Gastrocnemius medialis (tissue), 4 donors: ENCODE results near the gene KLHL30. TPM values are rescaled to one million over a fixed set of nuclear protein-coding genes. Genes with fewer than 3 reads are reported as not detected.

Experiments
- ATAC-seq, 2 donors: fragments of 150-250 bp; one replicate each; pipeline ENCODE4 v1.9.1; 2016
- DNase-seq, 2 donors: peaks; one replicate each; pipeline ENCODE4 v3.0.0-alpha.2; 2019
- H3K27ac ChIP-seq, 4 donors: fragments of 200-600 bp; sonication (generic); 1 replicate in 1 of 4; 2 replicates in 3 of 4; pipeline ENCODE4 v1.5.1; 2016 to 2018; ENCODE audit warnings: mild to moderate bottlenecking in 2 of 4, moderate library complexity in 1 of 4
- H3K27me3 ChIP-seq, 3 donors: fragments of 200-600 bp; sonication (generic) in 2 of 3; 1 replicate in 1 of 3; 2 replicates in 2 of 3; pipeline versions ENCODE4 v1.5.1 to v1.6.0; 2016 to 2019; ENCODE audit warnings: mild to moderate bottlenecking in 1 of 3, moderate library complexity in 1 of 3
- H3K36me3 ChIP-seq, 2 donors: fragments of 200-600 bp; sonication (generic) in 1 of 2; one replicate each; pipeline ENCODE4 v1.5.1; 2017 to 2018
- H3K4me1 ChIP-seq, 2 donors: fragments of 200-600 bp; sonication (generic) in 1 of 2; one replicate each; pipeline ENCODE4 v1.5.1; 2016 to 2017; ENCODE audit warnings: mild to moderate bottlenecking in 2 of 2
- H3K4me3 ChIP-seq, 4 donors: fragments of 200-600 bp; sonication (generic) in 3 of 4; 1 replicate in 1 of 4; 2 replicates in 3 of 4; pipeline ENCODE4 v1.5.1; 2016 to 2019; ENCODE audit warnings: mild to moderate bottlenecking in 2 of 4
- H3K9me3 ChIP-seq, 3 donors: fragments of 200-600 bp; sonication (generic) in 2 of 3; 1 replicate in 1 of 3; 2 replicates in 2 of 3; pipeline ENCODE4 v1.5.1; 2016 to 2019
- POLR2A ChIP-seq, 2 donors: fragments of 450-650 bp; IDR thresholded peaks; one replicate each; pipeline ENCODE4 v1.6.1; 2017; ENCODE audit warnings: antibody characterized with exemption in 2 of 2, mild to moderate bottlenecking in 2 of 2, moderate library complexity in 2 of 2
- in situ Hi-C, 4 donors: fragments of 200-750 bp; cut with MboI; loops; one replicate each; pipeline versions ENCODE4 v1.15.0 to v1.8.0; 2017; ENCODE audit warnings: low sequenced_read_pairs in 4 of 4
- intact Hi-C: fragments of 100-400 bp; cut with DNase I; formaldehyde crosslinking; loops from one replicate; pipeline ENCODE4 v1.15.1; 2023; ENCODE audit warnings: low total_unique reads
- total RNA-seq, 4 donors: library from RNA; depleted of rRNA; stranded (reverse); fragments of >200 nt; gene quantifications; one replicate each; pipeline versions ENCODE4 v1.1.0 to v1.2.3, GENCODE V29; 2016
- TF ChIP-seq, protein P1 (sequence below), 5 experiments: fragments of 450-650 bp in 3 of 5; fragments of 200-600 bp in 2 of 5; sonication (generic) in 2 of 5; IDR thresholded peaks in 4 of 5; conservative IDR thresholded peaks in 1 of 5; 1 replicate in 4 of 5; 2 replicates in 1 of 5; pipeline ENCODE4 v1.5.1; 2016 to 2019; ENCODE audit warnings: antibody characterized with exemption in 5 of 5, mild to moderate bottlenecking in 3 of 5, moderate library complexity in 3 of 5

The KLHL30 gene, protein sequence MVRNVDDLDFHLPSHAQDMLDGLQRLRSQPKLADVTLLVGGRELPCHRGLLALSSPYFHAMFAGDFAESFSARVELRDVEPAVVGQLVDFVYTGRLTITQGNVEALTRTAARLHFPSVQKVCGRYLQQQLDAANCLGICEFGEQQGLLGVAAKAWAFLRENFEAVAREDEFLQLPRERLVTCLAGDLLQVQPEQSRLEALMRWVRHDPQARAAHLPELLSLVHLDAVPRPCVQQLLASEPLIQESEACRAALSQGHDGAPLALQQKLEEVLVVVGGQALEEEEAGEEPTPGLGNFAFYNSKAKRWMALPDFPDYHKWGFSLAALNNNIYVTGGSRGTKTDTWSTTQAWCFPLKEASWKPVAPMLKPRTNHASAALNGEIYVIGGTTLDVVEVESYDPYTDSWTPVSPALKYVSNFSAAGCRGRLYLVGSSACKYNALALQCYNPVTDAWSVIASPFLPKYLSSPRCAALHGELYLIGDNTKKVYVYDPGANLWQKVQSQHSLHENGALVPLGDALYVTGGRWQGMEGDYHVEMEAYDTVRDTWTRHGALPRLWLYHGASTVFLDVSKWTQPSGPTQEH
- total RNA-seq = 100 to 1,000 TPM in 3 of 4 donors, 10 to 100 TPM in 1; 37.9 to 224 (median 142) TPM

DNA sequence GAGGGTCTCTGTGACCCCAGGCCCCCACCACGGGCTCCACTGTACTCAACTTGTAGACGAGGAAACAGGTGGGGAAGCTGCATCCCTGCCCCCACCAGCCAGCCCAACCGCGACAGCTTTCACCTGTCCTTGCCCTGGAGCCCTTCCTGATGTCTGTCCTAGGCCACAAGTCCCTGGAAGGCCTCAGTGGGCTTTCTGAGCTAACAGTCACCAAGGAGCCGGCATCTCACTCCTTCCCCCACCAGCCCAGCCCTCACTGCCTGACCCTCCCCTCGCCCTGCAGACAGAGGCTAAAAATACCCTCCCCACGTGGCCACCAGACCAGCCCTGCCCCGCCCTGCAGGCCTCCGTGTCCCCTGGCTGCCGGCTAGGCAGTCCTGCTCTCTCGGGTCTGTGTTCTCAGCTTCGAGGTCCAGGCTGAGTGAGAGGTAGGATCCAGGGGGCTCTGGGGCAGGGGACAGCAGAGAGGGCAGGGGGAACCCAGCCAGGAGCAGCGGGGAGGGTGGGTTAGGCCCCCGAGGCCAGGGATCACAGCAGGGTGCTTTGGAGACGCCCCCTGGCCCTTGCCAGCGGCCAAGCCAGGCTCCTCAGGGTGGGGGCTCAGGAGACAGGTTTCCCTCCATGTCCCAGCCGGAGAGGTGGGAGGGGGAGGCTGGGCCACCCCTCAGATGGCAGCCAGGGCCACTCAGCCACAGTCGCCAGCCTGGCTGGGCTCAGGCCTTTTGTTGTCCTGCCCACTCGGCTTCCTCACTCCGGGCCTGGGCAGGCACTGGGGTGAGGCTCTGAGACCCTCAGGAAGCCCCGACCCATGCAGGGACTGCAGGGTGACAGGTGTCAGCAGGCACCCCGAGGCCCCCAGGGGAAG is at the start of gene KLHL30:
TSS of gene KLHL30 (plus strand) at position 338 of the 865 bp plus-strand sequence. CDS start 2,087 bp downstream, outside the sequence.
- Histone ChIP-seq H3K36me3 (peaks cover 0 to 12% of the 10 kb centered on the region in 2 donors), H3K4me3 (peak within 1 kb of the TSS; percentile 56 to 89 (median 80)), H3K27ac (peak within 1 kb of the TSS; percentile 91 to 100 (median 98)), H3K27me3 (no peaks in the 10 kb centered on the region), H3K4me1 (peaks cover 60 to 67% of the 10 kb centered on the region in 2 donors), H3K9me3 (no peaks in the 10 kb centered on the region)
- in situ Hi-C loops = no loop called here
- peak; percentile 91 to 96 for DNase-seq
- peak; percentile 93 to 94 for TF ChIP-seq POLR2A (IDR thresholded peaks at IDR 0.05)
- TF ChIP-seq, protein P1, sequence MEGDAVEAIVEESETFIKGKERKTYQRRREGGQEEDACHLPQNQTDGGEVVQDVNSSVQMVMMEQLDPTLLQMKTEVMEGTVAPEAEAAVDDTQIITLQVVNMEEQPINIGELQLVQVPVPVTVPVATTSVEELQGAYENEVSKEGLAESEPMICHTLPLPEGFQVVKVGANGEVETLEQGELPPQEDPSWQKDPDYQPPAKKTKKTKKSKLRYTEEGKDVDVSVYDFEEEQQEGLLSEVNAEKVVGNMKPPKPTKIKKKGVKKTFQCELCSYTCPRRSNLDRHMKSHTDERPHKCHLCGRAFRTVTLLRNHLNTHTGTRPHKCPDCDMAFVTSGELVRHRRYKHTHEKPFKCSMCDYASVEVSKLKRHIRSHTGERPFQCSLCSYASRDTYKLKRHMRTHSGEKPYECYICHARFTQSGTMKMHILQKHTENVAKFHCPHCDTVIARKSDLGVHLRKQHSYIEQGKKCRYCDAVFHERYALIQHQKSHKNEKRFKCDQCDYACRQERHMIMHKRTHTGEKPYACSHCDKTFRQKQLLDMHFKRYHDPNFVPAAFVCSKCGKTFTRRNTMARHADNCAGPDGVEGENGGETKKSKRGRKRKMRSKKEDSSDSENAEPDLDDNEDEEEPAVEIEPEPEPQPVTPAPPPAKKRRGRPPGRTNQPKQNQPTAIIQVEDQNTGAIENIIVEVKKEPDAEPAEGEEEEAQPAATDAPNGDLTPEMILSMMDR (IDR thresholded peaks at IDR 0.05 in 4 of 5, conservative IDR thresholded peaks at IDR 0.05 in 1 of 5) = no peak
- peak; percentile 50 to 59 for ATAC-seq
- intact Hi-C loops = loop anchor here (2.0 to 5.0 kb wide), 2 partner anchors 94 to 280 kb away; partner anchors contain the start of gene RAMP1

DNA sequence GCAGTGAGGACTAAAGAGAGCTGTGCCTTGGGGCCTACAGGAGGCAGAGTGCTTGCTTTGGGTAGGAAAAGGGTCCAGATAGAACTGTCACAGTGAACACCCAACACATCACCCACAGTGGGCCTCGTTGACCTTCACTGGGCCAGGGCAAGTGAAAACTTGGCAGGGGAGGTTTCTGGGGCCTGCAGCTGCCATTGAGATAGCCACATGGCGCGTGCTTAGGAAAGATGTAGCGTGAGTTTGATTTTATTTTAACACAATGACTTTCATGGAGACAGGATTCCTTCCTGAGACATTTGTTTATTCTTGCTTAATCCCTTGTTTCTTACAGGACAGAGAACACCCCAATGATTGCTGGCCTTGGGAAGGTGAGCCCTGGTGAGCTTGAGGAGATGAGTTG is 47.6 kb upstream of the KLHL30 start:
- no peak for ATAC-seq
- Histone ChIP-seq H3K4me1 (no peaks in the 10 kb centered on the region), H3K27ac (no peak overlapping the region), H3K36me3 (no peaks in the 10 kb centered on the region), H3K27me3 (no peaks in the 10 kb centered on the region), H3K4me3 (no peak overlapping the region), H3K9me3 (no peaks in the 10 kb centered on the region)
- TF ChIP-seq, protein P1 (IDR thresholded peaks at IDR 0.05 in 4 of 5, conservative IDR thresholded peaks at IDR 0.05 in 1 of 5) = no peak
- no peak for TF ChIP-seq POLR2A (IDR thresholded peaks at IDR 0.05)
- in situ Hi-C loops (no loop called here), intact Hi-C loops (no loop called here)
- no peak for DNase-seq

DNA sequence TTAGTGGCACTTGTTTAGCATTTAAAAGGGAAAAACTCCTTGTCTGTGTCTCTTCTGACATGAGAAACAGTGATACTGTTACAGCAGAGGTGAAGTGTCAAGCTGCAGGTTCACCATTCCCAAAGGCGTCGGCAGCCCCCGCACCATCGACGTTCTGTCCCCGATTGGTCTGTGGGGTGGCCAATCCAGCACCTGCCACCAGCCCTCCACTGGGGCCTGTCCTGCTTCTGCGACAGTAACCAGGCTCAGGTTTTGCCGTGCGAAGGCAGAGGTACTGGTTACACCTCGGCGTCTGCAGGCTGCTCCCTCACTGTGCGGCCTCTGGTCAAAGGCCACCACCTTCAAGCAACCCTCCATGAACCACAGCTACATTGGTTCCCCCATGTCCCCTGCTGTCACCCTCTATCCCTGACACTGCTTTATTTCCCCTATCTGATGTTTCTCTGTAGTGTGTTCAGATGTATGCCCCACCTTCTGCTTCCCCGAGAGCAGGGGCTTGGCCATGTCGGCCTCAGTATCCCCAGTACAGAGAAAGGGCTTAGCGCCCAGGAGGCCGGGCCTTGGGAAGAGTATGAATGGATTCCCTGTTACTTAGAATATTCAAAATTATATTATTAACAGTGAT is 46.9 kb upstream of the KLHL30 start:
- no peak for DNase-seq

More for the DNA sequence above, 46.9 kb upstream of the KLHL30 start:
- Histone ChIP-seq H3K27ac (no peak overlapping the region), H3K9me3 (no peaks in the 10 kb centered on the region), H3K36me3 (no peaks in the 10 kb centered on the region), H3K4me1 (no peaks in the 10 kb centered on the region), H3K4me3 (no peak overlapping the region), H3K27me3 (no peaks in the 10 kb centered on the region)
- ATAC-seq = no peak
- in situ Hi-C loops (no loop called here), intact Hi-C loops (no loop called here)
- TF ChIP-seq POLR2A (IDR thresholded peaks at IDR 0.05) = no peak
- TF ChIP-seq, protein P1 (IDR thresholded peaks at IDR 0.05 in 4 of 5, conservative IDR thresholded peaks at IDR 0.05 in 1 of 5) = no peak
